Fibroblast of peridontal ligament (primary cell): ENCODE measurements around the gene MT1G.
A peak's percentile ranks its signal among the peaks of the same experiment; 100 is the strongest.
"Not testable (repeated sequence)": the region's sequence is repeated elsewhere in the genome, so short reads cannot be mapped to it uniquely, and the experiment has no call there.

ENCODE experiments used
- DNase-seq: peaks from one replicate; pipeline ENCODE4 v3.0.0-alpha.2; 2010; ENCODE audit errors: extremely low read depth

The MT1G gene

GRCh38 chr16:56665286-56666261 is 2.3 kb downstream of the MT1G start:
- DNase-seq: not testable (repeated sequence)

- DNase-seq: no peak
These were observed 3.4 kb downstream of the MT1G start for GRCh38 chr16:56664506-56664905.

- DNase-seq: no peak
These were observed 5.2 kb downstream of the MT1G start for GRCh38 chr16:56662357-56663354.

GRCh38 chr16:56658327-56658875 is 9.5 kb downstream of the MT1G start:
- no peak for DNase-seq

GRCh38 chr16:56657555-56658326 is 10.1 kb downstream of the MT1G start, which contains the start of gene MT1F:
Gene MT1F (plus strand): TSS chr16:56657959. CDS start chr16:56658059, 100 bp downstream.
- no peak for DNase-seq

- DNase-seq: no peak
These were observed 14.6 kb downstream of the MT1G start for GRCh38 chr16:56653218-56653617.

- no peak for DNase-seq
These were observed 15.3 kb downstream of the MT1G start for GRCh38 chr16:56652600-56652999.

- DNase-seq: no peak
These were observed 16.3 kb downstream of the MT1G start, which contains the start of gene MT1B for GRCh38 chr16:56651586-56651985. Gene MT1B (plus strand): TSS chr16:56651886. CDS start chr16:56651954, 68 bp downstream.

GRCh38 chr16:56649820-56650219 is 18.0 kb downstream of the MT1G start:
- no peak for DNase-seq

GRCh38 chr16:56649271-56649670 is 18.6 kb downstream of the MT1G start:
- DNase-seq: no peak

GRCh38 chr16:56647641-56648431 is 20.0 kb downstream of the MT1G start:
- no peak for DNase-seq

- no peak for DNase-seq
These were observed 22.0 kb downstream of the MT1G start for GRCh38 chr16:56645838-56646237.

- DNase-seq: no peak
These were observed 22.6 kb downstream of the MT1G start for GRCh38 chr16:56645311-56645710.

GRCh38 chr16:56643833-56644232 is 24.0 kb downstream of the MT1G start:
- DNase-seq: no peak

- peak; percentile 17 for DNase-seq
These were observed 24.6 kb downstream of the MT1G start for GRCh38 chr16:56643080-56643778.

- no peak for DNase-seq
These were observed 26.7 kb downstream of the MT1G start for GRCh38 chr16:56641166-56641565.

GRCh38 chr16:56640076-56640475 is 27.8 kb downstream of the MT1G start:
- no peak for DNase-seq

- no peak for DNase-seq
These were observed 28.8 kb downstream of the MT1G start for GRCh38 chr16:56639045-56639444.
